ENCODE measurements around the gene LETM1. TPM values are rescaled to one million over a fixed set of nuclear protein-coding genes. Genes with fewer than 3 reads are reported as not detected.

The LETM1 gene
- total RNA-seq, 6 donors from 2014 or later, result 31.4 to 98.5 (median 47.8) TPM

DNA sequence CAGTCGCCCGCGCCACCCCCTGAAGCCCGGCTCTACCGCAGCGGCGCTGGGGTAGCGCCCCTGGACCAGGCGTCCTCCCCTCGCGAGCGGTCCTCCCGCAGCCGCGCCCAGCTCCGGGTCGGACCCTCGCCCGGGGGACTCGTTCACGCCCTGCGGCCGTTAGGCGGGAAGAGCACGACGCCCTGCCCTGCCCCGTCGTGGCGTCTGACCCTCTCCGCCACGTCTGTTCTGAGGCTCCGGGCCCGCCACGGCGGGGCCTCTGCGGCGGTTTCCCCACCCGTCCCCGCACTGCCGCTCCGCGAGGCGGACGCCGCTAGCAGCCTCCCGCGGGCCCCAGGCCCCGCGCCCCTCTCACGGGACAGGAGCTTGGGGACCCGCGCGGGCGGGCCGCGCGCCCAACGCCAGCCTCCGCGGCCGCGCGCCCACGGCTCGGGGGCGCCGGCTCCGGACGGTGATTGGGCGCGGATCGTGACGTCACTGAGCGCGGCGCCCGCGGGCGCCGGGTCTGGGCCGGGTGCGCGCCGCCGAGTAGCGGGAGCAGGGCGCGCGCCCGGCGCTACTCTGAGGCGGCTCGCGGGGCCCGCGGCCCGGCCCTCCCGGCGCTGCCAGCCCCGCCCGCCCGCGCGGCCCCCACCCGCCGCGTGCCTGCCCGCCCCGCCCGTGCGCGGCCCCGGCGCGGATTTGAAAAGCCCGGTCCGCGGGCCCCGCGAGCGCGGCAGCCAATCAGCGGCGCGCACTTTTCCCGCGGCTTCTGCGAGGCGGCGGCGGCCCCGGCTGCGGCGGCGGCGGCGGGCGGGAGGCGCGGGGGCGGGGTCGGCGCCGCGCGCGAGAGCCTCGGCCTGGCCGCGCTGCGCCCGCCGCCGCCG, 14.9 kb upstream of the LETM1 start, which contains the start of gene NSD2:
TSS of gene NSD2 (plus strand) at position 816 of the 866 bp plus-strand sequence. CDS start 29,262 bp downstream, outside the sequence.
- ATAC-seq (ENCODE audit: low FRiP score in 2 of 2), result peak; percentile 86 to 93
- H3K9me3 ChIP-seq, result no peaks in the 10 kb centered on the region
- H3K27ac ChIP-seq, result peak within 1 kb of the TSS; percentile 94 to 99 (median 98)
- no peaks in the 10 kb centered on the region for H3K27me3 ChIP-seq
- H3K4me3 ChIP-seq, result peak within 1 kb of the TSS; percentile 96 to 99 (median 98)
- peak in 3 of 4 donors; percentile 74 to 88 (median 86) for TF ChIP-seq POLR2A (IDR thresholded peaks at IDR 0.05)
- TF ChIP-seq, protein P1, sequence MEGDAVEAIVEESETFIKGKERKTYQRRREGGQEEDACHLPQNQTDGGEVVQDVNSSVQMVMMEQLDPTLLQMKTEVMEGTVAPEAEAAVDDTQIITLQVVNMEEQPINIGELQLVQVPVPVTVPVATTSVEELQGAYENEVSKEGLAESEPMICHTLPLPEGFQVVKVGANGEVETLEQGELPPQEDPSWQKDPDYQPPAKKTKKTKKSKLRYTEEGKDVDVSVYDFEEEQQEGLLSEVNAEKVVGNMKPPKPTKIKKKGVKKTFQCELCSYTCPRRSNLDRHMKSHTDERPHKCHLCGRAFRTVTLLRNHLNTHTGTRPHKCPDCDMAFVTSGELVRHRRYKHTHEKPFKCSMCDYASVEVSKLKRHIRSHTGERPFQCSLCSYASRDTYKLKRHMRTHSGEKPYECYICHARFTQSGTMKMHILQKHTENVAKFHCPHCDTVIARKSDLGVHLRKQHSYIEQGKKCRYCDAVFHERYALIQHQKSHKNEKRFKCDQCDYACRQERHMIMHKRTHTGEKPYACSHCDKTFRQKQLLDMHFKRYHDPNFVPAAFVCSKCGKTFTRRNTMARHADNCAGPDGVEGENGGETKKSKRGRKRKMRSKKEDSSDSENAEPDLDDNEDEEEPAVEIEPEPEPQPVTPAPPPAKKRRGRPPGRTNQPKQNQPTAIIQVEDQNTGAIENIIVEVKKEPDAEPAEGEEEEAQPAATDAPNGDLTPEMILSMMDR (IDR thresholded peaks at IDR 0.05), result peak in 1 of 6 experiments; percentile 15
- TF ChIP-seq POLR2AphosphoS5 (IDR thresholded peaks at IDR 0.05), result peak; percentile 71 to 80
- TF ChIP-seq EP300 (IDR thresholded peaks at IDR 0.05), result no peak
- H3K36me3 ChIP-seq, result no peaks in the 10 kb centered on the region
- H3K4me1 ChIP-seq, result peaks cover 13 to 41% (median 22%) of the 10 kb centered on the region in 4 donors
- peak; percentile 90 to 99 for DNase-seq
- 0 to 1% methylated on average over 15 to 24 of the region's 155 CpGs for WGBS, 2 donors

DNA sequence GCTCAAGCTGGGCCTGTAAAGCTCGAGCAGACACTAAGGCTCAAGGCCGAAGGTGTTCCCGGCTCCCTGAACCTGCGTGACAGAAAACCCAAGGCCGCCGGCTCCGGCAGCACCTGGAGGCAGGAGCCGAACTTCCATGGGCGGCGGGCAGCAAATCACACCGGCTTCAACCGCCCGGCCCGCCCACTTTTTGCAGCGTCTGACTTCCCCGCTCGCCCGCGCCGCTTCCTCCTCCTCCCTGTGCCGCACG, 14.3 kb upstream of the LETM1 start:
- 0% methylated on average over 11 to 19 of the region's 22 CpGs for WGBS, 2 donors
- H3K27me3 ChIP-seq, result no peaks in the 10 kb centered on the region
- TF ChIP-seq POLR2AphosphoS5 (IDR thresholded peaks at IDR 0.05) (no peak), EP300 (IDR thresholded peaks at IDR 0.05) (no peak), POLR2A (IDR thresholded peaks at IDR 0.05) (no peak)
- TF ChIP-seq, protein P1 (IDR thresholded peaks at IDR 0.05), result no peak
- peaks cover 13 to 41% (median 22%) of the 10 kb centered on the region in 4 donors for H3K4me1 ChIP-seq
- peak; percentile 93 to 96 for DNase-seq
- H3K9me3 ChIP-seq, result no peaks in the 10 kb centered on the region
- peak; percentile 89 for ATAC-seq (ENCODE audit: low FRiP score in 2 of 2)
- H3K4me3 ChIP-seq, result peak overlapping the region; percentile 85 to 98 (median 94)
- peak overlapping the region; percentile 94 to 99 (median 98) for H3K27ac ChIP-seq
- no peaks in the 10 kb centered on the region for H3K36me3 ChIP-seq

DNA sequence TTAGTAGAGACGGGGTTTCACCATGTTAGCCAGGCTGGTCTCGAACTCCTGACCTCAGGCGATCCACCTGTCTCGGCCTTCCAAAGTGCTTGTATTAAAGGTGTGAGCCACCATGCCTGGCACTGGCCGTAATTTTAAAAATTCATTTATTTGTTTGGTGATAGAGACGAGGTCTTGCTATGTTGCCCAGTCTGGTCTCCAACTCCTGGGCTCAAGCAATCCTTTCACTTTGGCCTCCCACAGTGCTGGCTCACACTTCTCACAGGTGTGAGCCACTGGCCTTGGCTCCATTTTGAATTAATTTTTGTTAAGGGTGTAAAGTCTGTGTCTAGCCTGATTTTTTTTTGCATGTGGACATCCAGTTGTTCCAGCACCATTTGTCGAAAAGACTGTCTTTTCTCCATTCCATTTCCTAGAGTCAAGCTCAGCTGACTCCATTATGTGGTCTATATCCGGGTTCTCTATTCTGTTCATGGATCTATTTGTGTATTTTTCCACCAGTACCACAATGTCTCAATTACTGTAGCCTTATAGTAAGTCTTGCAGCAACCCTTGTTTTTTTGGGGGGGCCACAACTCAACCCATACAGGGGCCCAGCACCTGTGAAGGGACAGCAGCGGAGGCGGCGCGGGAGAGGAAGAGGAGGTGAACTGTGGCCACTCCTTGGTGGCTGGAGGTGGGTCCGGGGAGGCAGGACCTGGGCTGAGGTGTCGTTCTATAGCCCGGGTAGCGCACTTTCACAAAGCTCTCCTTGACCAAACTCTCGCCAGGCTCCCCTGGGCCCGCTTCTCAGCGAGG, 13.8 kb upstream of the LETM1 start:
- 50 to 61% methylated on average over 18 to 19 of the region's 19 CpGs for WGBS, 2 donors
- DNase-seq (peak in 1 of 2 donors; percentile 47), ATAC-seq (ENCODE audit: low FRiP score in 2 of 2) (peak in 1 of 2 donors; percentile 17)
- Histone ChIP-seq H3K4me3 (peak overlapping the region; percentile 85 to 98 (median 94)), H3K9me3 (no peaks in the 10 kb centered on the region), H3K27me3 (no peaks in the 10 kb centered on the region), H3K36me3 (no peaks in the 10 kb centered on the region), H3K27ac (peak overlapping the region; percentile 94 to 99 (median 98)), H3K4me1 (peaks cover 13 to 40% (median 22%) of the 10 kb centered on the region in 4 donors)
- TF ChIP-seq POLR2A (IDR thresholded peaks at IDR 0.05) (no peak), POLR2AphosphoS5 (IDR thresholded peaks at IDR 0.05) (no peak), EP300 (IDR thresholded peaks at IDR 0.05) (no peak)
- TF ChIP-seq, protein P1 (IDR thresholded peaks at IDR 0.05), result no peak

DNA sequence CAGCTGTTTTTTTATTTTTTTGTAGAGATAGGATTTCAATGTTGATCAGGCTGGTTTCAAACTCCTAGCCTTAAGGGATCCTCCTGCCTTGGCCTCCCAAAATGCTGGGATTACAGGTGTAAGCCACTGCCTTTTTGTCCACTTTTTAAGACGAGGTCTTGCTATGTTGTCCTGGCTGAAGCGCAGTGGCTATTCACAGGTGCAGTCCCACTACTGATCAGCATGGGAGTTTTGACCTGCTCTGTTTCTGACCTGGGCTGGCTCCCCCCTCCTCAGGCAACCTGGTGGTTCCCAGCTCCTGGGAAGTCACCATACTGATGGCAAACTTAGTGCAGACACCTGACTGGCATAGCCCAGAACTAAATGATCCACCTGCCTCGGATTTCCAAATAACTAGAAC, 13.0 kb upstream of the LETM1 start:
- no peak overlapping the region for H3K27ac ChIP-seq
- H3K4me3 ChIP-seq, result no peak overlapping the region
- ATAC-seq (ENCODE audit: low FRiP score in 2 of 2) (no peak), DNase-seq (no peak)
- TF ChIP-seq, protein P1 (IDR thresholded peaks at IDR 0.05), result no peak
- TF ChIP-seq POLR2AphosphoS5 (IDR thresholded peaks at IDR 0.05) (no peak), POLR2A (IDR thresholded peaks at IDR 0.05) (no peak), EP300 (IDR thresholded peaks at IDR 0.05) (no peak)
- WGBS, 2 donors, result 95 to 96% methylated on average over 3 of the region's 3 CpGs
- H3K27me3 ChIP-seq, result no peaks in the 10 kb centered on the region
- H3K36me3 ChIP-seq, result no peaks in the 10 kb centered on the region
- H3K4me1 ChIP-seq, result peaks cover 13 to 33% (median 20%) of the 10 kb centered on the region in 4 donors
- no peaks in the 10 kb centered on the region for H3K9me3 ChIP-seq

Measured in upper lobe of left lung (tissue), 6 donors.